Measurements from ENCODE around the gene ABCF2.

ABCF2 gene

DNA sequence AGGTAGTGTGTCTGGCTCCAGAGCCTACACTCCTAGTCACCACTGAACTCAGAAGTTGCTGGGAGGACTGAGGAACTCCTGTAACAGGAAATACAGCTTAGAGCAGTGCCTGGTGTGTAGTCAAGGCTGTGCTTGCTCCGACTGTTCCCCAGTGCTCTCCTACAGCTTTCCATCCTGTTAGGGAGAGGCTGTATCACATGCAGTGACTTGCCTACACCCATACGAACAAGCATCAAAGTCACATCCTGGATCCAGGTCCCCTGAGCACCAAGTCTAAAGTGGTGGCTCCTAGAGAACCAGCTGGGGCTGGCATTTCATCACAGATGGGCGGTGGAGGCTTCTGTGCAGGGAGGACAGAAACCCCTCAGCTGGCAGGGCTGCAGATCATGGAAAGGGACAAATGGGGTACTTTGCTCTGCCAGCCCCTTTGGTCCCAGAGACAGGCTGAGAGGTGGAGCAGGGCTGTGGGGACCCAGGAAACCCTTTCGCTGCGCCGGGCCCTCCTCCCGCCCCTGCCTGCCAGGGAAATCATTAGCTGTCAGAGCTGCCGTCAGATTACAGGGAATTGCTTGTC is 47.6 kb downstream of the ABCF2 start:
- no peak overlapping the region for H3K27ac Mint-ChIP-seq
- DNase-seq, result no peak
- H3K27me3 Mint-ChIP-seq (ENCODE audit: low read depth, poor library complexity), result peaks cover 87% of the 10 kb centered on the region
- H3K36me3 Mint-ChIP-seq (ENCODE audit: low read depth), result no peaks in the 10 kb centered on the region
- no peak overlapping the region for H3K4me3 Mint-ChIP-seq
- H3K4me1 Mint-ChIP-seq, result peaks cover 13% of the 10 kb centered on the region
- TF ChIP-seq, protein P1, sequence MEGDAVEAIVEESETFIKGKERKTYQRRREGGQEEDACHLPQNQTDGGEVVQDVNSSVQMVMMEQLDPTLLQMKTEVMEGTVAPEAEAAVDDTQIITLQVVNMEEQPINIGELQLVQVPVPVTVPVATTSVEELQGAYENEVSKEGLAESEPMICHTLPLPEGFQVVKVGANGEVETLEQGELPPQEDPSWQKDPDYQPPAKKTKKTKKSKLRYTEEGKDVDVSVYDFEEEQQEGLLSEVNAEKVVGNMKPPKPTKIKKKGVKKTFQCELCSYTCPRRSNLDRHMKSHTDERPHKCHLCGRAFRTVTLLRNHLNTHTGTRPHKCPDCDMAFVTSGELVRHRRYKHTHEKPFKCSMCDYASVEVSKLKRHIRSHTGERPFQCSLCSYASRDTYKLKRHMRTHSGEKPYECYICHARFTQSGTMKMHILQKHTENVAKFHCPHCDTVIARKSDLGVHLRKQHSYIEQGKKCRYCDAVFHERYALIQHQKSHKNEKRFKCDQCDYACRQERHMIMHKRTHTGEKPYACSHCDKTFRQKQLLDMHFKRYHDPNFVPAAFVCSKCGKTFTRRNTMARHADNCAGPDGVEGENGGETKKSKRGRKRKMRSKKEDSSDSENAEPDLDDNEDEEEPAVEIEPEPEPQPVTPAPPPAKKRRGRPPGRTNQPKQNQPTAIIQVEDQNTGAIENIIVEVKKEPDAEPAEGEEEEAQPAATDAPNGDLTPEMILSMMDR (IDR thresholded peaks at IDR 0.05), result no peak
- H3K9me3 Mint-ChIP-seq, result peaks cover 10% of the 10 kb centered on the region

DNA sequence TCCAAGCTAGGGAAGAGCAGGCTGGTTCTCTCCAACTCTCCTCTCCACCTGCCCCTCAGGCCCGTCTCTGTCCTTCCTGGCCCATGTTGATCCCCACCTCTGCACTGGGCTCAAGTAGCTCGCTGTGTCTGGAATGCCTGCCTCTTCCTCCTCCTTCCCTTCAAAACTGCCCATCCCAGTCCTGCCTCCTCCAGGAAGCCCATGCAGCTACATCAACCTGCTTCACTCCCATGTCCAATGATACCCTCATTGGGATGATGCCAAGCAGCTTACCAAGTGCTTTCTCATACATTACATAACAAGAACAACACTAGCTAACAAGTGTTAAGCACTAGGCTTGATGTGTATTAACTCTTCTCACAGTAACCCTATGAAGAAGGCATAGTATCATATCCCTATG is 48.2 kb downstream of the ABCF2 start:
- Mint-ChIP-seq H3K9me3 (peaks cover 12% of the 10 kb centered on the region), H3K27me3 (ENCODE audit: low read depth, poor library complexity) (peaks cover 86% of the 10 kb centered on the region), H3K27ac (no peak overlapping the region), H3K4me3 (no peak overlapping the region), H3K4me1 (peaks cover 13% of the 10 kb centered on the region), H3K36me3 (ENCODE audit: low read depth) (no peaks in the 10 kb centered on the region)
- DNase-seq, result no peak
- TF ChIP-seq, protein P1 (IDR thresholded peaks at IDR 0.05), result no peak

DNA sequence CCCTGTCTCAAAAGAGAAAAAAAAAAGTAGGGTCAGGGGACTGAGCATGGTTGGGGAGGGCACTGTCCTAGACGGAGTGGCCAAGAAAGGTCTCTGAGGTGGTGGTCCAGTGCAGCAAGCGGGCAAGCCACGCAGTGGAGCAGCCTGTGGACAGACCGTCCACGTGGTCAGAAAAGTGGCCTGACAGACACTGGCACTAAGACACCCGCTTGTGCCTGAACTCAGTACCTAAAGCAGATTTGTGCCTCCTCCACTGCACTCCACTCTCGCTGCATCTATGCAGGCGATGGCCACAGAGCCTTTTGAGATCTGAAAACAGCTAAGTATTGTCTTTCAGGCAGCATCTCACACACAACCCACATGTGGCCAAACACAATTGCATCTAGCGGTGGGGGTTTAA is 48.8 kb downstream of the ABCF2 start:
- DNase-seq, result no peak
- peaks cover 13% of the 10 kb centered on the region for H3K4me1 Mint-ChIP-seq

DNA sequence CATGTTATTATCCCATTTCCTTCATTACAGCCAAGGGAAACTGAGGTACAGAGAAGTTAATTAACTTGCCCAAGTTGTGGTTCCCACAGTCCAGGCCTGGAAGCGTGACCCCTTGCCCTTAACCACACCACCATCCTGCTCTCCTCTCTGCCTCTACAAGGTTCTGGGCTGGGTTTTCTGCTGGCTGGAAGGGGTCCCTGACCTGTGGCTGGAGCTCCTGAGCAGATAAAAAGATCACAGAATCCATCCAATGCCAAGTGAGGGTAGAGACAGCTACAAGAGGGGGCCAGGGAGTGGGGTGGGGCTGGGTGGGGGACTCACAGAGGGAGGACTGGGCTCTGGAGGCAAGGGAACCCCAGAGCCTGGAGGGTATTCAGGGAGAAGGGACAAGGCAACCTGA is 49.7 kb downstream of the ABCF2 start:
- DNase-seq, result no peak
- H3K9me3 Mint-ChIP-seq, result peaks cover 27% of the 10 kb centered on the region

More for the DNA sequence above, 48.8 kb downstream of the ABCF2 start:
- TF ChIP-seq, protein P1 (IDR thresholded peaks at IDR 0.05), result no peak
- no peak overlapping the region for H3K4me3 Mint-ChIP-seq
- H3K27ac Mint-ChIP-seq, result no peak overlapping the region
- H3K27me3 Mint-ChIP-seq (ENCODE audit: low read depth, poor library complexity), result peaks cover 87% of the 10 kb centered on the region
- H3K9me3 Mint-ChIP-seq, result peaks cover 18% of the 10 kb centered on the region
- peaks cover 3% of the 10 kb centered on the region for H3K36me3 Mint-ChIP-seq (ENCODE audit: low read depth)

DNA sequence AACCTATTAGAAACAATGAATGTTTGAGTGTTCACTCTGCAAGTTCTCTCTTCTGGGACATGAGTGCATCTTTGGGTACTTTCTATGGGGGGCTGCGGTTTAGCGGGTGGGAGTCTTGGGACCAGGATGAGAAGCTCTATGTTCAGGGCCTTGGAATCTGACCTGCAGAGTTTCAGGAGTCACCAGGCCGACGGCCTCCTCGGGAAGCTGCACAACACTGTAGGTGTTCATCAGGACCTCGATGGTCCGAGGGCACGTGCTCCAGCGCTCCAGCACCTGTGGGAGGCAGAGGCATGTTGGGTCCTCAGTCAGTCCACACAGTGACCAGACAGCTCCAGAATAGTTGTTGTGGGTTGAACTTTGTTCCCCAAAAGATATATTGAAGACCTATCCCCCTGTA is 50.6 kb downstream of the ABCF2 start:
- Mint-ChIP-seq H3K4me1 (peaks cover 20% of the 10 kb centered on the region), H3K36me3 (ENCODE audit: low read depth) (peaks cover 10% of the 10 kb centered on the region), H3K4me3 (peak overlapping the region; percentile 6), H3K27ac (peak overlapping the region; percentile 32), H3K9me3 (peaks cover 29% of the 10 kb centered on the region), H3K27me3 (ENCODE audit: low read depth, poor library complexity) (peaks cover 88% of the 10 kb centered on the region)
- no peak for DNase-seq
- TF ChIP-seq, protein P1 (IDR thresholded peaks at IDR 0.05), result no peak

More for the DNA sequence above, 49.7 kb downstream of the ABCF2 start:
- Mint-ChIP-seq H3K27ac (no peak overlapping the region), H3K4me3 (no peak overlapping the region), H3K36me3 (ENCODE audit: low read depth) (peaks cover 10% of the 10 kb centered on the region), H3K4me1 (peaks cover 16% of the 10 kb centered on the region), H3K27me3 (ENCODE audit: low read depth, poor library complexity) (peaks cover 87% of the 10 kb centered on the region)
- TF ChIP-seq, protein P1 (IDR thresholded peaks at IDR 0.05), result no peak

DNA sequence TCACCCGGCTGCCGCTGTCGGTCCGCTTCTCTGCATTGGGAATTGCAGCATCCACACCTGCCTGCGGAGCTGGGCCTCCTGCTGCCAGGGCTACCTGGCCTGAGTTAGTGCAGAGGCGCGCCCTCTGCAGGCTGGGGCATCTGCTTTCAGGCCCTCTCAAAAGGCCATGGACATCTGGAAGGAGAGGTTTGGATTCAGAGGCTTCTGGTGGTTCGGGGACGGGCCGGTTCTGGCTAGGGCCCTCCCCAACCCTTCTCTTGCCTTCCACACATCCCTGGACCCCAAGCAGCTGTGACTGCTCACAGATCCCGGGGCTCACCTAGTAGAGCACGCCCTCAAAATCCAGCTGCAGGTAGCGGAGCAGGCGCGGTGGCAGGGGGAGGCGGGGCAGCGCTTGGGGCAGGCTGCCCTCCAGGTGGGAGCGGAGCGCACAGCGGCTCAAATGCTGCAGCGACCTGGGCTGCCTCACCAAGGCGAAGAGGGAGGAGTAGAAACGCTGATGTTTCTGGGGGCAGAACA is 51.2 kb downstream of the ABCF2 start:
- peaks cover 20% of the 10 kb centered on the region for H3K4me1 Mint-ChIP-seq
- DNase-seq, result no peak
- H3K27ac Mint-ChIP-seq, result no peak overlapping the region
- peaks cover 94% of the 10 kb centered on the region for H3K27me3 Mint-ChIP-seq (ENCODE audit: low read depth, poor library complexity)
- H3K9me3 Mint-ChIP-seq, result peaks cover 29% of the 10 kb centered on the region
- H3K4me3 Mint-ChIP-seq, result no peak overlapping the region
- H3K36me3 Mint-ChIP-seq (ENCODE audit: low read depth), result peaks cover 10% of the 10 kb centered on the region
- TF ChIP-seq, protein P1 (IDR thresholded peaks at IDR 0.05), result no peak

All from nephron progenitor cell (in vitro differentiated cells).